NB4 (cell line): ENCODE data around the gene DLX3.
A peak's percentile ranks its signal among the peaks of the same experiment; 100 is the strongest.

Experiments
- MAX ChIP-seq: IDR thresholded peaks from 2 replicates; pipeline ENCODE4 v1.6.1; 2011; ENCODE audit warnings: low read depth, low read length
- POLR2A ChIP-seq: IDR thresholded peaks from 2 replicates; pipeline ENCODE4 v1.6.1; 2011; ENCODE audit warnings: mild to moderate bottlenecking; ENCODE audit not compliant: insufficient read length; ENCODE audit errors: extremely low read depth
- TF ChIP-seq, protein P1 (sequence below): IDR thresholded peaks from one replicate; pipeline ENCODE4 v1.5.1; 2012; ENCODE audit warnings: low read depth, low read length

DNA sequence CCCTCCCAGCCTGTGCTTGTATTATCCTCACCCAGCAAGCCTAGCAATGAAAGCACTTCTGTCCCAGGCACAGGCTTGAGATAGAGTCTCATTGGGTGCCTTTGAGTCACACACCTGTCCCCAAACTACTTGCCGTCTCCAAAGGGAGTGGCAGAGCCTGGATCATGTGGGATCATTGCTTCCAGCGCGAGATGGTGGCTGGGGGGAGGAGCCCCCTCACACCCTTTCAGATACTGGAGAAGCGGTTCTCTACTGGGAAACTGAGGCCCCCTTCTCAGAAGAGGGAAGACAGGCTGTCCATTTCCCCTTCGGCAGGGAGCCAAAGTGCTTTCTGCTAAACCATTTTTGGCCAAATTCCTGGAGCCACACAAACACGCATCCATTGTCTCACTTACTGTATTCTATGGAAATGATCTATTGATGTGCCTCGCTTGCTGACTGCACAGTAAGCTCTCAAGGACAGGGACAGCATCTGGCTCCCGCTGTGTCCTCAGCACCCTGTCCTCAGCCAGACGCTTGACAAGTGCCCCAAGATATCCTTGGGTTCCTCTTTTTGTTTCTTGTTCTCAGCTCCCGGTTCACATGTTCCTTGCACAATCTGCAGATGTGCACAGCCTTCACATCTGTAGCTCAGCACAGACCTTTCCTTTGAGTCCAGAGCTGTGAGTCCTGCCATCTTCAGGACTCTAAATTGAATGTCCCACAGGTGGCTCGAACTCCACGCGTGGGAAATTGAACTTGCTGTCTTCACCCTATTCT lies 26.0 kb upstream of the DLX3 start:
- TF ChIP-seq, protein P1, sequence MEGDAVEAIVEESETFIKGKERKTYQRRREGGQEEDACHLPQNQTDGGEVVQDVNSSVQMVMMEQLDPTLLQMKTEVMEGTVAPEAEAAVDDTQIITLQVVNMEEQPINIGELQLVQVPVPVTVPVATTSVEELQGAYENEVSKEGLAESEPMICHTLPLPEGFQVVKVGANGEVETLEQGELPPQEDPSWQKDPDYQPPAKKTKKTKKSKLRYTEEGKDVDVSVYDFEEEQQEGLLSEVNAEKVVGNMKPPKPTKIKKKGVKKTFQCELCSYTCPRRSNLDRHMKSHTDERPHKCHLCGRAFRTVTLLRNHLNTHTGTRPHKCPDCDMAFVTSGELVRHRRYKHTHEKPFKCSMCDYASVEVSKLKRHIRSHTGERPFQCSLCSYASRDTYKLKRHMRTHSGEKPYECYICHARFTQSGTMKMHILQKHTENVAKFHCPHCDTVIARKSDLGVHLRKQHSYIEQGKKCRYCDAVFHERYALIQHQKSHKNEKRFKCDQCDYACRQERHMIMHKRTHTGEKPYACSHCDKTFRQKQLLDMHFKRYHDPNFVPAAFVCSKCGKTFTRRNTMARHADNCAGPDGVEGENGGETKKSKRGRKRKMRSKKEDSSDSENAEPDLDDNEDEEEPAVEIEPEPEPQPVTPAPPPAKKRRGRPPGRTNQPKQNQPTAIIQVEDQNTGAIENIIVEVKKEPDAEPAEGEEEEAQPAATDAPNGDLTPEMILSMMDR: no peak
- TF ChIP-seq POLR2A: no peak
- peak; percentile 46 for TF ChIP-seq MAX
